NB4 (cell line): Measurements from ENCODE around the gene DNAJC3.

Source experiments
- DNase-seq: peaks from one replicate; pipeline ENCODE4 v3.0.0; 2010; ENCODE audit warnings: low read depth
- H3K4me3 ChIP-seq: one replicate; pipeline ENCODE4 v1.5.1; 2011; ENCODE audit warnings: mild to moderate bottlenecking, low read depth, low read length, moderate library complexity
- CTCF ChIP-seq: IDR thresholded peaks from one replicate; pipeline ENCODE4 v1.5.1; 2012; ENCODE audit warnings: low read depth, low read length
- MYC ChIP-seq: IDR thresholded peaks from 2 replicates; pipeline ENCODE4 v1.6.1; 2011; ENCODE audit warnings: low read depth, low read length
- POLR2A ChIP-seq: IDR thresholded peaks from 2 replicates; pipeline ENCODE4 v1.6.1; 2011; ENCODE audit warnings: mild to moderate bottlenecking; ENCODE audit not compliant: insufficient read length; ENCODE audit errors: extremely low read depth
- TF ChIP-seq, protein P1 (sequence below): IDR thresholded peaks from 2 replicates; pipeline ENCODE4 v1.6.1; 2011; ENCODE audit warnings: low read depth, low read length

DNAJC3 gene

GRCh38 chr13:95644601-95645052, 32.3 kb upstream of the DNAJC3 start, which contains the start of gene DZIP1:
Gene DZIP1 (minus strand): TSS chr13:95644706. CDS start chr13:95642029, 2,677 bp downstream.
- DNase-seq: no peak
- no peak within 1 kb of the TSS for H3K4me3 ChIP-seq
- no peak for TF ChIP-seq POLR2A
- no peak for TF ChIP-seq CTCF
- TF ChIP-seq, protein P1, sequence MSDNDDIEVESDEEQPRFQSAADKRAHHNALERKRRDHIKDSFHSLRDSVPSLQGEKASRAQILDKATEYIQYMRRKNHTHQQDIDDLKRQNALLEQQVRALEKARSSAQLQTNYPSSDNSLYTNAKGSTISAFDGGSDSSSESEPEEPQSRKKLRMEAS: no peak
- TF ChIP-seq MYC: no peak

- no peak overlapping the region for H3K4me3 ChIP-seq
- TF ChIP-seq MYC: no peak
- no peak for TF ChIP-seq CTCF
- TF ChIP-seq, protein P1: no peak
- no peak for TF ChIP-seq POLR2A
- DNase-seq: no peak
Observed at GRCh38 chr13:95647321-95647720, 29.6 kb upstream of the DNAJC3 start.

DNA sequence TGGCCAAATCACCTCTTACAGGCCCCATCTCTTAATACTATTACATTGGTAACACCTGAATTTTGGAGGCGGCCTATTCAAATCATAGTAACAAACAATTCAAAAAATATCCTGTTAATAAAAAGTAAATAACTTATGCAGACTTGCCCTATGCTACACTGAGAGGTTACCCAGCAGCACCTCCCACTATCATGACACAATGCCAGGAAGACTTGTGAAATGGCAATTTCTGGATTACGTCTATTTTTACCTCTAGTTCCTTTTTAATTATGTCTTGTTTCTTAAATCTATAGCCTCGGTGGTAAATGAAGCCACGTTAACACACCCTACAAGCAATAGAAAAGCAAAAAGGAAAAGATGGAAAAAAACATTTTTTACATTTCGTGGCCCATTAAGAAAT, 26.2 kb upstream of the DNAJC3 start:
- peak; percentile 17 for DNase-seq
- no peak for TF ChIP-seq MYC
- TF ChIP-seq CTCF: no peak
- TF ChIP-seq, protein P1: no peak
- no peak for TF ChIP-seq POLR2A
- H3K4me3 ChIP-seq: no peak overlapping the region

DNA sequence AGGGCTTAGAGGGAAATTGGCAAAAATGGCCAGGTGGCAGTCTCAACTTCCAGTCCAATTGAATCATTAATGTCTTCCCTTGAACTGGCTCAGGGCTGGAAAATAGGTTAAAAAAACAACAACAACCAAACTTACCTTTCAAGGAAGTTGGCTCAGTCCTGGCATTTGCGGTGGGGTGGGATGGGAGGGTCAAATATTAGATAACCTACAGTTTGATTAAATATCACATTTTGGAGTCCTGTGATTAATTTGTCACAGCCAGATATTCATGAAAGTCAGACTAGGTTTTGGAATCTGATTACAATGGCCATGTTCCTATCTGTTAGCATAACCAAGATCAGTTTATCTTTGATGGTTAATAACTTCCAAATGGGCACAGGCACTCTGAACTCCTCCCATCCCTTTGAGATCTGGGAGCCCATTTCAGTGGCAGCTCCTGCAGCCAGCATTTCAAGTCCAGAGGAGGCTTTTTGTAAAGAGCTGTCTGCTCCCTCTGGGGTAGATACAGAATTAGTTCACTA, 24.6 kb upstream of the DNAJC3 start:
- H3K4me3 ChIP-seq: no peak overlapping the region
- DNase-seq: no peak
- TF ChIP-seq CTCF (no peak), POLR2A (no peak), MYC (no peak)
- TF ChIP-seq, protein P1: no peak

GRCh38 chr13:95652821-95653220, 24.1 kb upstream of the DNAJC3 start:
- no peak for DNase-seq
- H3K4me3 ChIP-seq: no peak overlapping the region
- TF ChIP-seq POLR2A (no peak), MYC (no peak), CTCF (no peak)
- TF ChIP-seq, protein P1: no peak
